Mammary epithelial cell (primary cell): ENCODE results near the gene PKN3.

ENCODE experiments used
- EZH2 ChIP-seq: IDR thresholded peaks from 2 replicates; pipeline ENCODE4 v1.6.1; 2012; ENCODE audit warnings: low read length, inconsistent platforms, borderline replicate concordance
- TF ChIP-seq, protein P1 (sequence below), 2 donors: IDR thresholded peaks in 1 of 2; conservative IDR thresholded peaks in 1 of 2; 2 replicates each; pipeline ENCODE4 v1.5.1; 2011 to 2012; ENCODE audit warnings: inconsistent platforms in 2 of 2, low read length in 2 of 2, mild to moderate bottlenecking in 2 of 2, control low read depth in 1 of 2, low read depth in 1 of 2; ENCODE audit not compliant: insufficient read depth in 1 of 2; ENCODE audit errors: extremely low read depth in 1 of 2

GRCh38 chr9:128702949-128703615 is 779 bp downstream of the PKN3 start:
- TF ChIP-seq, protein P1, sequence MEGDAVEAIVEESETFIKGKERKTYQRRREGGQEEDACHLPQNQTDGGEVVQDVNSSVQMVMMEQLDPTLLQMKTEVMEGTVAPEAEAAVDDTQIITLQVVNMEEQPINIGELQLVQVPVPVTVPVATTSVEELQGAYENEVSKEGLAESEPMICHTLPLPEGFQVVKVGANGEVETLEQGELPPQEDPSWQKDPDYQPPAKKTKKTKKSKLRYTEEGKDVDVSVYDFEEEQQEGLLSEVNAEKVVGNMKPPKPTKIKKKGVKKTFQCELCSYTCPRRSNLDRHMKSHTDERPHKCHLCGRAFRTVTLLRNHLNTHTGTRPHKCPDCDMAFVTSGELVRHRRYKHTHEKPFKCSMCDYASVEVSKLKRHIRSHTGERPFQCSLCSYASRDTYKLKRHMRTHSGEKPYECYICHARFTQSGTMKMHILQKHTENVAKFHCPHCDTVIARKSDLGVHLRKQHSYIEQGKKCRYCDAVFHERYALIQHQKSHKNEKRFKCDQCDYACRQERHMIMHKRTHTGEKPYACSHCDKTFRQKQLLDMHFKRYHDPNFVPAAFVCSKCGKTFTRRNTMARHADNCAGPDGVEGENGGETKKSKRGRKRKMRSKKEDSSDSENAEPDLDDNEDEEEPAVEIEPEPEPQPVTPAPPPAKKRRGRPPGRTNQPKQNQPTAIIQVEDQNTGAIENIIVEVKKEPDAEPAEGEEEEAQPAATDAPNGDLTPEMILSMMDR (conservative IDR thresholded peaks at IDR 0.05 in 1 of 2, IDR thresholded peaks at IDR 0.05 in 1 of 2; ENCODE audit: extremely low read depth in 1 of 2, insufficient read depth in 1 of 2, low read depth in 1 of 2, low read length in 2 of 2) = no peak
- TF ChIP-seq EZH2 = no peak
